ENCODE results near the gene PLPP4. TPM values are rescaled to one million over a fixed set of nuclear protein-coding genes. Genes with fewer than 3 reads are reported as not detected.

PLPP4 gene
- total and polyA plus RNA-seq, 4 donors, result 0.18 to 0.51 TPM; not detected in 2

DNA sequence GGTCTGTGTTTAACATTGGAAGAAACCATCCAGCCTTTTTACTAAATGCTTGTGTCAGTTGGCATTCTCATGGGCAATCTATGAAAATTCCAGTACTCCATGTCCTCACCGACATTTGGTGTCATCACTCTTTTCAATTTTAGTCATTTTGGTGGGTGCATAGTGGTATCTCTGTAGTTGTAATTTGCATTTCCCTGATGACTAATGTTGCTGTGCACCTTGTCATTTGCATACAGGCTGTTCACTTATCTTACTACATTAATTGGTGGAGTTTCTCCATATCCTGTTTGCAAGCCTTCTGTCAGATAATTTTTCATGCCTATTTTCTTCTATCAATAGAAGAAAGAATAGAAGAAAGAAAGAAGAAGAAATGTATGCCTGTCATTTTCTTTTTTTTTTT lies 73.7 kb downstream of the PLPP4 start:
- Histone ChIP-seq H3K27ac (ENCODE audit: low read depth in 1 of 2, low read length in 1 of 2) (no peak overlapping the region), H3K36me3 (ENCODE audit: control insufficient read depth in 4 of 4, insufficient read depth in 4 of 4, low read length in 4 of 4) (no peaks in the 10 kb centered on the region), H3K9me3 (ENCODE audit: control insufficient read depth in 4 of 4, insufficient read depth in 3 of 4, low read length in 3 of 4) (no peaks in the 10 kb centered on the region), H3K4me3 (no peak overlapping the region), H3K4me1 (ENCODE audit: control insufficient read depth in 5 of 5, insufficient read depth in 5 of 5, low read length in 5 of 5) (no peaks in the 10 kb centered on the region), H3K27me3 (ENCODE audit: control insufficient read depth in 3 of 3, insufficient read depth in 3 of 3, low read length in 2 of 3) (peaks cover 0 to 2% (median 0%) of the 10 kb centered on the region in 3 donors), H3K9ac (ENCODE audit: insufficient read depth in 1 of 2, low read length in 2 of 2) (no peak overlapping the region)
- TF ChIP-seq, protein P1, sequence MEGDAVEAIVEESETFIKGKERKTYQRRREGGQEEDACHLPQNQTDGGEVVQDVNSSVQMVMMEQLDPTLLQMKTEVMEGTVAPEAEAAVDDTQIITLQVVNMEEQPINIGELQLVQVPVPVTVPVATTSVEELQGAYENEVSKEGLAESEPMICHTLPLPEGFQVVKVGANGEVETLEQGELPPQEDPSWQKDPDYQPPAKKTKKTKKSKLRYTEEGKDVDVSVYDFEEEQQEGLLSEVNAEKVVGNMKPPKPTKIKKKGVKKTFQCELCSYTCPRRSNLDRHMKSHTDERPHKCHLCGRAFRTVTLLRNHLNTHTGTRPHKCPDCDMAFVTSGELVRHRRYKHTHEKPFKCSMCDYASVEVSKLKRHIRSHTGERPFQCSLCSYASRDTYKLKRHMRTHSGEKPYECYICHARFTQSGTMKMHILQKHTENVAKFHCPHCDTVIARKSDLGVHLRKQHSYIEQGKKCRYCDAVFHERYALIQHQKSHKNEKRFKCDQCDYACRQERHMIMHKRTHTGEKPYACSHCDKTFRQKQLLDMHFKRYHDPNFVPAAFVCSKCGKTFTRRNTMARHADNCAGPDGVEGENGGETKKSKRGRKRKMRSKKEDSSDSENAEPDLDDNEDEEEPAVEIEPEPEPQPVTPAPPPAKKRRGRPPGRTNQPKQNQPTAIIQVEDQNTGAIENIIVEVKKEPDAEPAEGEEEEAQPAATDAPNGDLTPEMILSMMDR (IDR thresholded peaks at IDR 0.05; ENCODE audit: control extremely low read depth, extremely low read depth), result no peak
- 84 to 89% methylated on average over 1 of the region's 1 CpG for WGBS, 2 donors
- ATAC-seq (ENCODE audit: insufficient read depth, low FRiP score) (no peak), DNase-seq (no peak)

DNA sequence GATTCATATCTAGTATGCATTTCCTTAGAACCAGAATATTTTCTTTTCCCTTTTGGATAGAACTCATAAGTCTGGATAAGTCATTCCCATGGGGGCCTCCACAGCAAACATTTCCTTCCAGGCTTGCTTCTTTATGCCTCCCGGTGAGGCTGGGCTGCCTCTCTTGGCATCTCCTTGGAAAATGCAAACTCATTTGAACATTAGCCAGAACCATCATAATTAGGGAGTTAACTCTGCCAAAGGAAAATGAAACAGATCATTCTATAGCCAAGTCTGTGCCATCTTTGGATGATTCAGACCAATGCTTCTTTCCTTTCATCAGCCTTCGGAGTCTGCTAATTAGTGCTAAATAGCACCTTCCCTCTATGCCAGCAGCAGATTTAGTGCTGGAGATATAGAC lies 81.1 kb downstream of the PLPP4 start:
- no peak overlapping the region for H3K27ac ChIP-seq (ENCODE audit: low read depth in 1 of 2, low read length in 1 of 2)
- no peak overlapping the region for H3K9ac ChIP-seq (ENCODE audit: insufficient read depth in 1 of 2, low read length in 2 of 2)
- H3K4me1 ChIP-seq (ENCODE audit: control insufficient read depth in 5 of 5, insufficient read depth in 5 of 5, low read length in 5 of 5), result no peaks in the 10 kb centered on the region
- no peaks in the 10 kb centered on the region for H3K27me3 ChIP-seq (ENCODE audit: control insufficient read depth in 3 of 3, insufficient read depth in 3 of 3, low read length in 2 of 3)
- 86% methylated on average over 2 of the region's 2 CpGs for WGBS, 2 donors
- H3K36me3 ChIP-seq (ENCODE audit: control insufficient read depth in 4 of 4, insufficient read depth in 4 of 4, low read length in 4 of 4), result no peaks in the 10 kb centered on the region
- no peak overlapping the region for H3K4me3 ChIP-seq
- ATAC-seq (ENCODE audit: insufficient read depth, low FRiP score) (no peak), DNase-seq (no peak)
- no peaks in the 10 kb centered on the region for H3K9me3 ChIP-seq (ENCODE audit: control insufficient read depth in 4 of 4, insufficient read depth in 3 of 4, low read length in 3 of 4)
- TF ChIP-seq, protein P1 (IDR thresholded peaks at IDR 0.05; ENCODE audit: control extremely low read depth, extremely low read depth), result no peak

DNA sequence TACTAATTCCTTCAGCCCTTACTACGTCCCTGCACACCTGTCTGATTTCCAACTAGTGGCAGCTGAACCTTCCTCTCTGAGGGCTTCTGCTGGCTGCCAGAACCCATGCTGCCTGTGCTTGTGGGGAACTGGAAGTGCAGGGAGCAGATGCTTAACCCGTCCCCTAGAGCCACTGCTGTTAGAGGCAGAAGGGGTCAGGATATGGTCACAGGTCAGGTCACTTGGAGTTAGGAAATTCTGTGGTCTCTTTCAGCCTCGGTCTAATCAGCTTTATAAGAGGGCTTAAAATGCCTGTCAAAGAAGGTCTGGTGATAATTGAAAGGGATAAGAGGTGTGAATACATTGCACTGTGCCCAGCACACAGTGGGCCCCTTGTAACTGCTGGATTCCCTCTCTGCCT lies 82.0 kb downstream of the PLPP4 start:
- DNase-seq (no peak), ATAC-seq (ENCODE audit: insufficient read depth, low FRiP score) (no peak)
- no peak overlapping the region for H3K4me3 ChIP-seq
- no peaks in the 10 kb centered on the region for H3K36me3 ChIP-seq (ENCODE audit: control insufficient read depth in 4 of 4, insufficient read depth in 4 of 4, low read length in 4 of 4)
- TF ChIP-seq, protein P1 (IDR thresholded peaks at IDR 0.05; ENCODE audit: control extremely low read depth, extremely low read depth), result no peak
- no peak overlapping the region for H3K9ac ChIP-seq (ENCODE audit: insufficient read depth in 1 of 2, low read length in 2 of 2)
- no peak overlapping the region for H3K27ac ChIP-seq (ENCODE audit: low read depth in 1 of 2, low read length in 1 of 2)
- H3K9me3 ChIP-seq (ENCODE audit: control insufficient read depth in 4 of 4, insufficient read depth in 3 of 4, low read length in 3 of 4), result no peaks in the 10 kb centered on the region
- no peaks in the 10 kb centered on the region for H3K4me1 ChIP-seq (ENCODE audit: control insufficient read depth in 5 of 5, insufficient read depth in 5 of 5, low read length in 5 of 5)
- H3K27me3 ChIP-seq (ENCODE audit: control insufficient read depth in 3 of 3, insufficient read depth in 3 of 3, low read length in 2 of 3), result no peaks in the 10 kb centered on the region
- WGBS, 2 donors, result 52 to 61% methylated on average over 3 of the region's 3 CpGs

DNA sequence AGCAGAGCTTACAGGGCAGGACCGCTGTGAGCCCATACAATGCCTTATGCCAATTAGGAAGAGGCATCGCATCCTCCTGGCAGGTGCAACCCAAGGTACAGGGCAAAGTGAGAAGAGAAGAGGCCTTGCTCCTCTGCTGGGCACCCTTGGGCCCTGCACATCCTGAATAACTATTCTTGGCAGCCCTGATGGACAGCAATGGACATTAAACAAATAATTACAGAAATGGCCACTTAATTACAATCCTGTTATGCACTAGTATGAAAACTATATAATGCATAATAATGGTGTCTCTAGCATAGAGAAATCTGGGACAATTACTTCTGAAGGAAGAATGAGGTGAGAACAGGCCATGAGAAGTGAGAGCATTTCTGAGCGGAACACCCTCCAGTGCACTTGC lies 83.5 kb downstream of the PLPP4 start:
- no peak for ATAC-seq (ENCODE audit: insufficient read depth, low FRiP score)
- TF ChIP-seq, protein P1 (IDR thresholded peaks at IDR 0.05; ENCODE audit: control extremely low read depth, extremely low read depth), result no peak
- H3K36me3 ChIP-seq (ENCODE audit: control insufficient read depth in 4 of 4, insufficient read depth in 4 of 4, low read length in 4 of 4), result no peaks in the 10 kb centered on the region
- H3K4me1 ChIP-seq (ENCODE audit: control insufficient read depth in 5 of 5, insufficient read depth in 5 of 5, low read length in 5 of 5), result no peaks in the 10 kb centered on the region
- H3K27me3 ChIP-seq (ENCODE audit: control insufficient read depth in 3 of 3, insufficient read depth in 3 of 3, low read length in 2 of 3), result no peaks in the 10 kb centered on the region
- H3K4me3 ChIP-seq, result no peak overlapping the region
- WGBS, 2 donors, result 91 to 94% methylated on average over 3 of the region's 3 CpGs
- no peak overlapping the region for H3K9ac ChIP-seq (ENCODE audit: insufficient read depth in 1 of 2, low read length in 2 of 2)
- H3K27ac ChIP-seq (ENCODE audit: low read depth in 1 of 2, low read length in 1 of 2), result no peak overlapping the region
- DNase-seq, result no peak
- peaks cover 0 to 3% (median 0%) of the 10 kb centered on the region in 4 donors for H3K9me3 ChIP-seq (ENCODE audit: control insufficient read depth in 4 of 4, insufficient read depth in 3 of 4, low read length in 3 of 4)
